HG03135 (cell line): ENCODE measurements around the gene GLYATL3.

ENCODE experiments used
- ATAC-seq: cut with Tn5 transposase; IDR thresholded peaks from one replicate; pipeline ENCODE4 v1.9.1; 2021; ENCODE audit warnings: mild to moderate bottlenecking, moderate library complexity; ENCODE audit not compliant: unreplicated experiment

The GLYATL3 gene

DNA sequence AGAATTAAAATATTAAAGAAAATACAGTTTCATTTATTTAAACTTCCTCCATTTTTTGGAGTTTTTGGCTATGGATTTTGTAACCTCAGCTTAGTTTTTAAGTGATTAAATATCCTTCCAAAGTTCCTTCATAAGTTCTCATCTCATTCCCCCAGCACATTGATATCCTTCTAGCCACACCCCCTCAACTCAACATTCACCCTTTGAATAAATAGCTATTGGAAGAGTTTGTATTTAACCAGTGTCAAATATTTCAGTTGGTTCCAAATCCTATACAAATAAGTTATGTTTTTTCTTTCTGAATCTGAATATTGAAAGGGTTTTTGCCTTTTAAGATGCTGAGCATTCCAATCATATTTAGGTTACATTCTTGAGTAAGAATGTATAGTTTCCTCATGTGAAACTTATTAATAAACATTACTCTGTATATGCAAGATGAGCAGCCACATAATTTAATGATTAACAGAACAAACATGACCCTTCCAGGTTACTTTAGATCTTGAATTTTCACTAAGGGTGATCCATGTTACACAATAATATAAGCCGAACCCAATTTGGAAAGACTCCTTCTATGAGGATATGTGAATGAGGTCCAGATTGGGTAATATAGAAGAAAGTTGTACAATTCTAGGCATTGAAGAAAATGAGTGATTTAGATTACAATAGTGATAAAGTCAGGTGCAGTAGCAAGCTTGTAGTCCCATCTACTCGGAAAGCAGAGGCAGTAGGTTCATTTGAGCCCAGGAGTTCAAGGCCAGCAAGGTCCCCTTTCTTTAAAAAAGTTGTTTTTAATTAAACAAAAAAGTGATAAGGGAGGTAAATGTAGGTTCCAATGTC lies 13.6 kb downstream of the GLYATL3 start:
- ATAC-seq: no peak

- ATAC-seq: no peak
These were observed 15.1 kb downstream of the GLYATL3 start for GRCh38 chr6:49514571-49515484.

GRCh38 chr6:49515485-49516146 lies 15.9 kb downstream of the GLYATL3 start:
- ATAC-seq: no peak

GRCh38 chr6:49516147-49516505 lies 16.4 kb downstream of the GLYATL3 start:
- ATAC-seq: no peak

GRCh38 chr6:49517919-49518318 lies 18.2 kb downstream of the GLYATL3 start:
- ATAC-seq: no peak

DNA sequence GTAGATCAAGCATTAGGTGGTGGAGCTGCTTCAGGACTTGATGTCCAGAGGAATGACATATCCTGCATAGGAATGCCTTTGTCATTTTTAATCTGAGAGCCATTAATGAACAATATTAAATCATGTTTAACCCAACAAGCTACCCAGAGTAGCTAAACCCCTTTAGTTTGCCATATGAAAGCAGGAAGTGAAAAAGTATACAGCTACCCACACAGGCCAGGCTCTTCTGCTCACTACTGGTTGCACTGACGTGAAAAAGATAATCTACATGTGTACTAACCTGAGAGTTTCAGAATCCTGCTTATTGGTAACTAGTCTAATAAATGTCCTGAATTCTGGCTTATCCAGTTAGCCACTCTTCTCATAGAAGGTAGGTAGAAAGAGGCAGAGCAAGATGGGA lies 19.9 kb downstream of the GLYATL3 start:
- ATAC-seq: peak; percentile 88

- ATAC-seq: no peak
These were observed 23.2 kb downstream of the GLYATL3 start for GRCh38 chr6:49522710-49523593.

DNA sequence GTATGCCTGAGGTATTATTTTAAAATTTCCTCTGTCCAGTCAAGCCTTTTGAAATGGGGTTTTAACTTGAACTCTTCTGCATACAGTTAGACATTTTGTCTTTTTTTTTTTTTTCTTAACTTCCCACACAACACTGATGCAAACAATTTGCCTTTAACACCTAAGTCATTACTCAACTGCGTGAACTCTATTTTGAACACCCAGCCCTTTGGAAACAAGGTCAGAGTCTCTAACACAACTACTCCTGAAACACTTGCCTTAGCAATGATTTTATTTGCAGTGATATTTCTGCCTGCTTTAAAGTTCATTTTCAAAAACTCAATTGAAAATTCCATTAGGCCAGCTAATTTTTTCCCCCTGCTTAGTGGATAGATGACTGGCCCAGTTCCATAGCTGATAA lies 24.2 kb downstream of the GLYATL3 start:
- no peak for ATAC-seq

GRCh38 chr6:49524541-49524940 lies 24.8 kb downstream of the GLYATL3 start:
- ATAC-seq: no peak

- no peak for ATAC-seq
These were observed 26.9 kb downstream of the GLYATL3 start for GRCh38 chr6:49526598-49526997.

DNA sequence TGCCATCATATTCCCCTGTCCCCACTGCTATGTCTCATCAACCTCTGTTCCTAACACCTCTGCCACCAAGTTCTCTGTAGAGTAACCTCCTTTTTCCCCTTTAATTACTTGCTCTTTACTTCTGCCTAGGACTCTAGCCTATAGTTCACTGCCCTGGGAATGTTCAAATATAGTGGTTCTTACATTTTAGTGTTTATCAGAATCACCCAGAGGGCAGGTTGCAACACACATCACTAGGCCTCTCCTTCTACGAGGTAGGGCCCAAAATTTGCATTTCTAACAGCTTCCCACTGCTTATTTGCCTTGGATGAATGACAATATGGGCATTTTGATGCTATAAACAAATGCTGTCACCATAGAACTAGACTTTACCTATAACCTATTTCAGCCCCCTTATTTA lies 27.6 kb downstream of the GLYATL3 start:
- ATAC-seq: no peak

GRCh38 chr6:49528571-49528970 lies 28.8 kb downstream of the GLYATL3 start:
- ATAC-seq: no peak

DNA sequence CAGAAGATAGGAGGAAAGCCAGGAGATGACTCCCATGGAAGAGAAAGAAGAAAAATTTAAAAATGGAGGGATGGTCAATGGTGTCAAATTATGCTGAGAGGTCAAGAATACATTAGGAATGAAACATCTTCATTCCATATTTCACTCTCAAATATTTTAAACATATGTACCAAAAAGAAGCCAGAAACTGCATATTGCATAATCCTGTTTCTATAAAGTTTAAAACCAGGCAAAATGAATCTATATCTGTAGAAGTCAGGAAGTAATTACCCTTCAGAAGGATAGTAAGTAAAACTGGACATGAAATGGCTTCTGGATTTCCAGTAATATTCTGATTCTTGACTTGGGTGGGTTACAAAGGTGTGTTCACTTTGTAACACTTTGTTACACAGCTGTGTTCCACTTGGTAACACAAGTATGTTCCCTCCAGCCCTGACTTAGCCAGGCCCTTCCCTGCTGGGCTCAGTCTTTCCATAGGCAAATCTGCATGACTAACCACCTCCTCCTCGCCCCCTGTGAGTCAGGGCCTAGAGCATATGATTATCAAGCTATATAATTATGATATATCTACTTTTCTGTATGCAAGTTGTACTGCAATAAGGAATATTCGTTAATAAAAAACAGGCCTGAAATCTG lies 30.5 kb downstream of the GLYATL3 start:
- no peak for ATAC-seq

GRCh38 chr6:49531774-49532569 lies 32.2 kb downstream of the GLYATL3 start:
- ATAC-seq: peak; percentile 96

DNA sequence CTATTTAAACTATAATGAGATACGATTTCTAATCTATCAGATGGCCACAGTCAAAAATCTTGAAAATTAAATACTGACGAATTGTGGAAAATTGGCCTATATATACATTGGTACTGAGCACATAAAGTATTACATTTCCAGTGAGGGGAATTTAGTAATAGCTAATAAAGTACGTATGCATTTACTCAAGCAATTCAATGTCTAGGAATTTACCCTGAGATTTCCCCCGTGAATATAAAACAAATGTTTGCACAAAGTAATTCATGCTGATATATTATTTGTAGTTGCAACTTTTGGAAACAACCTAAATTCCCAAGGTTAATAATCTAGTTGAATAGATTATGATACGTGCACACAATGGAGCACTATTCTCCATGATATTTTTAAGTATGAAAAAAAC lies 36.1 kb downstream of the GLYATL3 start:
- no peak for ATAC-seq

DNA sequence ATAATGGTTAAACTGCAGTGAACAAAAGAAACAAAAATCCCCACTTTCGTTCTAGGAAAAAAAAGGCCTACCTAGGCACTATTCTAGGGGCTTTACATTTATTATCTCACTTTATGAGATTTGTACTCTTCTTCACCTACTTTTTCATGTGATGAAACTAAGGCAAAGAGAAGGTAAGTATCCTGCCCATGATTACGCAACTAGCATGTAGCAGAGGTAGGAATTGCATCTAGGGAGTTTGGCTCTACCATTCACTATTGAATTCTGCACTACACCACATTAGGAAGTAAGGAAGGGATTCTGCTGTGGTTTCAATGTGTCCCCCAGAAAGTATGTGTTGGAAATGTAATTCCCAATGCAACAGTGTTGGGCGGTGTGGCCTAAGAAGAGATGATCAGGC lies 39.4 kb downstream of the GLYATL3 start:
- ATAC-seq: no peak

- no peak for ATAC-seq
These were observed 40.9 kb downstream of the GLYATL3 start for GRCh38 chr6:49540614-49541013.

DNA sequence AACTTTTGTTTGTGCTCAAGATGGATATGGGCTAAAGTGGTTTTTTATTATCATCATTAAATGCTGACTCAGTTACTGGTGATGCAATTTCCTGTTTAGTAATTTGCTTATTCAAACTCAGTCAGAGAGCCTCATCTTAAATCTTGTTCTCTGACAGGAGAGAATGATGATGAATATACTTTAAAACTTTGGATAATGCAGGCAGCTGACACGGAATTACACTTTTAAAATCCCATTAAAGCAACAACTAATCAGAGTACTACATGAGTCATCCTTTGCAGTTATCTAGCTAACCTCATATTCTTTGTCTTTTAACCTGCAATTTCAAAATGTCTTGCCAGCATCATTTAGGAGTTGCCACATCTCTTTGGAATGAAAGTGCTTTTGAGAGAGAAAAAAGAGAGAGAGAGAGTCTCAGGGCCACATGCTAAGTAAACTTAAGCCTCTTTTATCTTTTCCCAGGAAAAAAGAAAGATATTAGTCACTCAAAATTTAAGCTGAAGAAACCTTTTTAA lies 41.5 kb downstream of the GLYATL3 start:
- ATAC-seq: no peak

GRCh38 chr6:49541936-49542335 lies 42.2 kb downstream of the GLYATL3 start:
- ATAC-seq: no peak
